ENCODE data around the gene PPP1R9A.

DNA sequence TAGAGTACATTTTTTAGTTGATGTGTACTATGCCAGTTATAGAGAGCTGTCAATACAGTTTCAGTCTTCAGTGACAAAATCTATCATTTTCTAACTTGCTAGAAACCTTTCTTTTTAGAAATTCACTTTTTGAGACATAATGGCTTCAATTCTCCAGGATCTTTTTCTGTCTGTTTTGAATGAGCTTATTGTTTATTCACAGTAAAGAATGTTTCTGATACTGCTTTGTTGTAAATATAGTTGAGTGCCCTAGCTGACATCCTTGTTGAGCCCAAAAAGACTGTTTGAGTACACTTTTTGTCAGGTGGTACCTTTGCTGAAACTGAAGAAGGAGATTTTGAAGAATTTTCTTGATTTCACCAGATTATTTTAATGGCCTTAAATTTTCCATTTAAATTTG, 139.9 kb downstream of the PPP1R9A start:
- TF ChIP-seq, protein P1, sequence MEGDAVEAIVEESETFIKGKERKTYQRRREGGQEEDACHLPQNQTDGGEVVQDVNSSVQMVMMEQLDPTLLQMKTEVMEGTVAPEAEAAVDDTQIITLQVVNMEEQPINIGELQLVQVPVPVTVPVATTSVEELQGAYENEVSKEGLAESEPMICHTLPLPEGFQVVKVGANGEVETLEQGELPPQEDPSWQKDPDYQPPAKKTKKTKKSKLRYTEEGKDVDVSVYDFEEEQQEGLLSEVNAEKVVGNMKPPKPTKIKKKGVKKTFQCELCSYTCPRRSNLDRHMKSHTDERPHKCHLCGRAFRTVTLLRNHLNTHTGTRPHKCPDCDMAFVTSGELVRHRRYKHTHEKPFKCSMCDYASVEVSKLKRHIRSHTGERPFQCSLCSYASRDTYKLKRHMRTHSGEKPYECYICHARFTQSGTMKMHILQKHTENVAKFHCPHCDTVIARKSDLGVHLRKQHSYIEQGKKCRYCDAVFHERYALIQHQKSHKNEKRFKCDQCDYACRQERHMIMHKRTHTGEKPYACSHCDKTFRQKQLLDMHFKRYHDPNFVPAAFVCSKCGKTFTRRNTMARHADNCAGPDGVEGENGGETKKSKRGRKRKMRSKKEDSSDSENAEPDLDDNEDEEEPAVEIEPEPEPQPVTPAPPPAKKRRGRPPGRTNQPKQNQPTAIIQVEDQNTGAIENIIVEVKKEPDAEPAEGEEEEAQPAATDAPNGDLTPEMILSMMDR (IDR thresholded peaks at IDR 0.05 in 2 of 3, conservative IDR thresholded peaks at IDR 0.05 in 1 of 3; ENCODE audit: borderline replicate concordance in 1 of 3, insufficient read depth in 1 of 3, low read depth in 2 of 3, low read length in 2 of 3) = no peak
- TF ChIP-seq EGR1 (IDR thresholded peaks at IDR 0.05; ENCODE audit: low read depth) (no peak), POLR2A (IDR thresholded peaks at IDR 0.05; ENCODE audit: borderline replicate concordance, extremely low read depth, insufficient read depth, insufficient read length) (no peak), EZH2 (IDR thresholded peaks at IDR 0.05) (no peak), CEBPB (IDR thresholded peaks at IDR 0.05; ENCODE audit: low read depth) (no peak), EZH2phosphoT487 (IDR thresholded peaks at IDR 0.05; ENCODE audit: borderline replicate concordance) (no peak), POLR2AphosphoS5 (IDR thresholded peaks at IDR 0.05; ENCODE audit: low read depth, low read length) (no peak), JUND (IDR thresholded peaks at IDR 0.05) (no peak)
- TF ChIP-seq, protein P2, sequence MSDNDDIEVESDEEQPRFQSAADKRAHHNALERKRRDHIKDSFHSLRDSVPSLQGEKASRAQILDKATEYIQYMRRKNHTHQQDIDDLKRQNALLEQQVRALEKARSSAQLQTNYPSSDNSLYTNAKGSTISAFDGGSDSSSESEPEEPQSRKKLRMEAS (IDR thresholded peaks at IDR 0.05) = no peak
- TF ChIP-seq, protein P3, sequence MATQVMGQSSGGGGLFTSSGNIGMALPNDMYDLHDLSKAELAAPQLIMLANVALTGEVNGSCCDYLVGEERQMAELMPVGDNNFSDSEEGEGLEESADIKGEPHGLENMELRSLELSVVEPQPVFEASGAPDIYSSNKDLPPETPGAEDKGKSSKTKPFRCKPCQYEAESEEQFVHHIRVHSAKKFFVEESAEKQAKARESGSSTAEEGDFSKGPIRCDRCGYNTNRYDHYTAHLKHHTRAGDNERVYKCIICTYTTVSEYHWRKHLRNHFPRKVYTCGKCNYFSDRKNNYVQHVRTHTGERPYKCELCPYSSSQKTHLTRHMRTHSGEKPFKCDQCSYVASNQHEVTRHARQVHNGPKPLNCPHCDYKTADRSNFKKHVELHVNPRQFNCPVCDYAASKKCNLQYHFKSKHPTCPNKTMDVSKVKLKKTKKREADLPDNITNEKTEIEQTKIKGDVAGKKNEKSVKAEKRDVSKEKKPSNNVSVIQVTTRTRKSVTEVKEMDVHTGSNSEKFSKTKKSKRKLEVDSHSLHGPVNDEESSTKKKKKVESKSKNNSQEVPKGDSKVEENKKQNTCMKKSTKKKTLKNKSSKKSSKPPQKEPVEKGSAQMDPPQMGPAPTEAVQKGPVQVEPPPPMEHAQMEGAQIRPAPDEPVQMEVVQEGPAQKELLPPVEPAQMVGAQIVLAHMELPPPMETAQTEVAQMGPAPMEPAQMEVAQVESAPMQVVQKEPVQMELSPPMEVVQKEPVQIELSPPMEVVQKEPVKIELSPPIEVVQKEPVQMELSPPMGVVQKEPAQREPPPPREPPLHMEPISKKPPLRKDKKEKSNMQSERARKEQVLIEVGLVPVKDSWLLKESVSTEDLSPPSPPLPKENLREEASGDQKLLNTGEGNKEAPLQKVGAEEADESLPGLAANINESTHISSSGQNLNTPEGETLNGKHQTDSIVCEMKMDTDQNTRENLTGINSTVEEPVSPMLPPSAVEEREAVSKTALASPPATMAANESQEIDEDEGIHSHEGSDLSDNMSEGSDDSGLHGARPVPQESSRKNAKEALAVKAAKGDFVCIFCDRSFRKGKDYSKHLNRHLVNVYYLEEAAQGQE (IDR thresholded peaks at IDR 0.05; ENCODE audit: low read depth) = no peak
